Measurements from ENCODE around the gene STK40.

- TF ChIP-seq EZH2 (IDR thresholded peaks at IDR 0.05; ENCODE audit: borderline replicate concordance, low read depth, low read length, severe bottlenecking) (no peak), CTCF (IDR thresholded peaks at IDR 0.05; ENCODE audit: borderline replicate concordance, extremely low read depth, low read length, poor library complexity, severe bottlenecking) (no peak)
Observed at GRCh38 chr1:36421649-36422048, 35.9 kb upstream of the STK40 start.
